Medulla oblongata (tissue), 1 donor: Measurements from ENCODE around the gene STK32C.

Experiments
- DNase-seq: peaks from one replicate; pipeline ENCODE4 v3.0.0-alpha.2; 2015; ENCODE audit errors: extremely low spot score

STK32C gene

GRCh38 chr10:132282667-132283603 is 24.8 kb downstream of the STK32C start:
- DNase-seq: no peak

GRCh38 chr10:132281915-132282666 is 25.7 kb downstream of the STK32C start:
- DNase-seq: no peak

DNA sequence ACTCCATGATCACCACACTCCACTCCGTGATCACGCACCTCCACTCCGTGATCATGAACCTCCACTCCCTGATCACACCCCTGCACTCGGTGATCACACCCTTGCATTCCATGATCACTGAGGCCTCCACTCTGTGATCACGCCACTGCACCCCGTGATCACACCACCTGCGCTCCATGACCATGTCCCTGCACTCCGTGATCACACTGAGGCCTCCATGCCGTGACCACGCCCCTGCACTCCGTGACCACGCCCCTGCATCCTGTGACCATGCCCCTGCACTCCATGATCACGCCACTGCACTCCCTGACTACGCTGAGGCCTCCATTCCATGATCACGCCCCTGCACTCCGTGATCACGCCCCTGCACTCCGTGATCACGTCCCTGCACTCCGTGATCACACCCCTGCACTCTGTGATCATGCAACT is 27.1 kb downstream of the STK32C start:
- DNase-seq: no peak

DNA sequence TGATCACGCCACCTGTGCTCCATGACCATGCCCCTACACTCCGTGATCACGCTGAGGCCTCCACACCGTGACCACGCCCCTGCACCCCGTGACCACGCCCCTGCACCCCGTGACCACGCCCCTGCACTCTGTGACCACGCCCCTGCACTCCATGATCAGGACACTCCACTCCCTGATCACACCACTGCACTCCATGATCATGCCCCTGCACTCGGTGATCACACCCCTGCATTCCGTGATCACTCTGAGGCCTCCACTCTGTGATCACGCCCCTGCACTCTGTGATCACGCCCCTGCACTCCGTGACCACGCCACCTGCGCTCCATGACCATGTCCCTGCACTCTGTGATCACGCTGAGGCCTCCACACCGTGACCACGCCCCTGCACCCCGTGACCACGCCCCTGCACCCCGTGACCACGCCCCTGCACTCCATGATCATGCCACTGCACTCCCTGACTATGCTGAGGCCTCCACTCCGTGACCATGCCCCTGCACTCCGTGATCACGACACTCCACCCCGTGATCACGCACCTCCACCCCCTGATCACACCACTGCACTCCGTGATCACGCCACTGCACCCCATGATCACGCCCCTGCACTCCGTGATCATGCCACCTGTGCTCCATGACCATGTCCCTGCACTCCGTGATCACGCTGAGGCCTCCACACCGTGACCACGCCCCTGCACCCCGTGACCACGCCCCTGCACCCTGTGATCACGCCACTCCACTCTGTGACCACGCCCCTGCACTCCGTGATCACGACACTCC is 27.7 kb downstream of the STK32C start:
- no peak for DNase-seq

DNA sequence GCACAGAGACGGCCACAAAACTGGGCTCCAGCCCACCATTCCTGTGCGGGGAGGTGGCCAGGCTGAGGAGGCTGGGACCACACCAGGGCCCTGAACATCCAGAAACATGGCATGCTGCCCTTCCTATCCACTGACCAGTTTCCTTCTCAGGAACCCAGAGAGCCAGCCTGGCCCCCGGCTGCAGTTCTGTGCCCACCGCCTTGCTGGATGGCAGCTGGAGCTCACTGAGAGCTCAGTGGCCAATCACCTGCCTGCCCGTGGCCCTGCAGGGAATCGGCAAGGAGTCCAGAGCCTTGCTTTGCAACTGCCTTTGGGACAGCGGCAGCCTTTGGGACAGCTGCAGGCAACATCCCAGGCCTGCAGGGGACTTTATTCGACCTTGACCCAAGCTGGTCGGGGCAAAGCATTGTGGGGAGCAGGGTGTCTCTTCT is 30.4 kb downstream of the STK32C start:
- no peak for DNase-seq

DNA sequence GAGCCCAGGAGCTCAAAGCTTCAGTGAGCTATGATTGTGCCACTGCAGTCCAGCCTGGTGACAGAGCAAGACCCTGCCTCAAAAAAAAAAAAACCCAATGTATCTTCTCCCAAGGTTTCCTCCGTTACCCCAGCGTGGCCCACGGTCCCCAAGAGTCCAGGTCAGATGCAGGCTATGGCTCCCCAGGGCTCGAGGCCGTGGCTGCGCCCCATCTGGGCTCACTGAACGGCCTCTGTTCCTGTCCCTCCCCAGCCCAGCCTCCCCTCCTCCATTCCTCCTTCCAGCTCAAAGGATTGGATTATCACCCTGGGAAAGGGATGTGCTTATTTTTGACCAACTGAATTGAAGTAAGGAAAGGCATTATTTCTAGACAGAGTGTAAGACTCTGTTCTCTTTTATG is 31.0 kb downstream of the STK32C start:
- no peak for DNase-seq

DNA sequence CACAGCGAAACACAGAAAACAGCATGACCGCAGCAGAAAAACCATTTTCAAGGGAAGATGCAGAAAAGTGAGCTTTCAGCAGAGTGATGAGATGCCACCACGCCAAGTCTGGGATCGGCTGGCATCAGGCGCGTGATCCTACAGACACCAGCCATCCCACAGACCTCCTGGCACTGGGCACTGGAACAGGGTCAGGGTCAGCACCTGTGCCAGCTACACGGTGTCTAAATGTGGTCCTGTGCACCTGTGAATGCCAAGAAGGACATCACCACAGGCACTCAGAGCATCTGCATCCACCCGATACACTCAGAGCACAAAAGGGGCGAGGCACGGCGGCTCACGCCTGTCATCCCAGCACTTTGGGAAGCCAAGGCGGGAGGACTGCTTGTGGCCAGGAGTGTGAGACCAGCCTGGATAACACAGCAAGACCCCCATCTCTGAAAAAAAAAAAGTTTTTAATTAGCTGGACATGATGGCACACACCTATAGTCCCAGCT is 31.5 kb downstream of the STK32C start:
- no peak for DNase-seq

DNA sequence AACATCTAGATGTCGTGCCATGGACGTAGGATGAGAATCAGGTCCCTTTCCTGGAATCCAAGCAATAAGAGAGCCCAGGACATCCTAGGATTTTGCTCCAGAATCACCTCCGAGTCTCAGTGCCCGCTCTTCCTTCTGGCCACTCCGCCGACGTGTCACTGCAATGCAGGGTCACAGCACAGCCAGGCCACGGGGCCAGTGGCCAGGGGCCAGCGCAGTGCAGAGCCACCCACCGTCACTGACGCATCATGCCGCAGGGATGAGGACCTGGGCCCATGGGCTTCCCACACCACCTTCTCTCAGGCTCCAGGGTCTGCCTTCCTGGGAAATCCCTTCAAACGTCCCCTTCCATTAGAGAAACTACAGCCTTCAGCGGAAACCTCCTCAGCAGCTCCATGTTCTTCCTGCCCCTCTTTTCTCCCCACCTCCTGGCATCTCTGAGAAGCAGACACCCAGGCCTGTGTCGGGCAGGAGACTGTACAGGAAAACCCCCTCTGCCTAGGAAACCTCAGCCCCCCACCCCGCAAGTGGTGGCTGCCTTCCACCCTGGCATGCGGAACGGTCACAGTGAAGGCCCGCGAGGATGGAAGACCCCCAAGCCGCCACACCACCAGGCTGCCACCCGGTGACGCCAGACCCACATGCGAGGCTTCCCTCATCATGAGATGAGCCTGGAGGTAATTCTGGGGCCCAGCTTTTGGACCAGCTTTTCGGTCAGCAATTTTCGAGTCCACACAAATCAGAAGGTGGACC is 32.1 kb downstream of the STK32C start:
- no peak for DNase-seq

DNA sequence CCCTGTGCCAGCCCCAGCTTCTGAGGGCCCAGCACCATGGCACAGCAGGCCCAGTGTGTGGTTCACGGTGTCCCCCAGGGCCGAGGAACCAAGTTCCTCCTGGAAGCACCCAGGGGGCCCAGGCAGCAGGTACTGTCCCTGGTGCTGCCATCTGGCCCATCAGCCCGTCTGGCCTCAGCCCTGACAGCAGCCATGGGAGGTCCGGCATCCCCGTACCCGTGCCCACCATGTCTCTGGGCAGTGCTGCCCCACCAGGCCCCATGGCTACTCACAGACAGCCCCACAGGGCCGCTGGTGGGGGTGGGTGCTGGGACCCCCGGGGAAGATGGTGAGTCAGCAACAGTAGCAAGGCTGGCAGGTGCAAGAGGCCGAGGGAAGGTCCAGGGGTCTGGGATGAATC is 32.8 kb downstream of the STK32C start:
- DNase-seq: no peak

DNA sequence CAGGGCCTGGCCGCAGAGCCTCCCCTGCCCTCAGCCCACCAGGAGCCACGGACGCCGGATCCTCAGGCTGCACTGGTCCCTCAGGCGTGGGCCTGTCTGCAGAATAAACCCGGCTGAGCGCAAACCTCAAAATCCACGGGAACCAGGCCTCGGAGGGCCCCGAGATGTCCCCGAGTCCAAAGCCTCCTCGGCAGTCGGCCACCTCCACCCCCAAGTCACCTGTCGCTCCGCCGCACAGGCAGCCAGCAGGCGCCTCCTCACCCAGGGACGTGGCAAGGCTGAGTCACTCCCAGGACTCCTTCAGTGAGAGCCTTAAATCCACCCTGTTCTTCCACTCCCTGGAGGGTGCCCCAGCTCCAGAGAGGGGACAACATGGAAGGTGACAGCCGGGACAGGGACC is 33.2 kb downstream of the STK32C start:
- DNase-seq: no peak

DNA sequence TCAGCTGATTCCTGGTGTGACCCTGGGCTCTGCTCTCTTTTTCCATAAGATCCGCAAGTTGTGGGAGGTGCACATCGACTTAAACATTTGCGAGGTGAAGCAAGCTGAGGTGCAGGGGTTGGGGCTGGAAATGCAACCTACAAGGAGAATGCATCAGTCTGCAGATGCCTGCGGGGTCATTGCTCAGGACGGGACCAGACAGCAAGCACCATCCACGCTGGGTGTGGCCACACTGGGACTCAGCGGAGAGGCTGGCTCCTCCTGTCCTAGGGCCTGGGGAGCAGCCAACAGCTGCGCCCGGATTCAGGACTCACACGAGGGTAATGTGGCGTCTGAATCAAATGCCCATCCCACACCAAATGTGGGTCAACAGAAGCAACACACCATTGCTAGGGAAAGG is 33.8 kb downstream of the STK32C start:
- DNase-seq: no peak

- DNase-seq: no peak
These were observed 34.3 kb downstream of the STK32C start for GRCh38 chr10:132273304-132273944.

DNA sequence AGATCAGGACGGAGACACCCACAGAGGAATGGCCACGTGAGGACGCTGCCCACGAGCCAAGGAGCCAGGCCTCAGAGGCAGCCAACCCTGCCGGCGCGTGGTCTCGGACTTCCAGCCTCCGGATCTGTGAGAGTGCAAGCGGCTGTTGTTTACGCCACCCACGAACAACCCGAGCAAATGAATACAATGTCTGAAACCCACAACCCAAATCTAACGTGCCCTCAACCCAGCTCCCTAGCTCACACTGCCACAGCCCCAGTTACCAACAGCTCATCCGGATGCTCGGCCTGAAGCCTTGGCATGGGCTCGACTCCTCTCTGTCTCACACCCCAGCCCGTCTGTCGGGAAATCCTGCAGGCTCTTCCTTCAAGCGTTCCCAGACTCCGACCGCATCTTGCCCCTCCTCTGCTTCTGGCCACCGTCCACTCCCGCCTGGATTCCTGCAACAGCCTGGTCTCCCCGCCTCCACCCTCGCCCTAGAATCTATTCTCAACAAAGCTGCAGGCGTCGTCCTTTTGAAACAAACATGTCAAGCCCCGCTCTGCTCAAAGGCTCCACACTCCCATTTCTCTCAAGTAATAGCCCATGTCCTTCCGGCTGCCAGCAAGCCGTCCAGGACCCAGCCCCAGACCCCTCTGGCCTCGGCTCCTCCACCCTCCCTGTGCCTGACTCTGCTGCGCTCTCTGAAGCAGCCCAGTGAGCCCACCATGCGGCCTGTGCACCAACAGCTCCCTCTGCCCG is 35.3 kb downstream of the STK32C start:
- peak; percentile 30 for DNase-seq

DNA sequence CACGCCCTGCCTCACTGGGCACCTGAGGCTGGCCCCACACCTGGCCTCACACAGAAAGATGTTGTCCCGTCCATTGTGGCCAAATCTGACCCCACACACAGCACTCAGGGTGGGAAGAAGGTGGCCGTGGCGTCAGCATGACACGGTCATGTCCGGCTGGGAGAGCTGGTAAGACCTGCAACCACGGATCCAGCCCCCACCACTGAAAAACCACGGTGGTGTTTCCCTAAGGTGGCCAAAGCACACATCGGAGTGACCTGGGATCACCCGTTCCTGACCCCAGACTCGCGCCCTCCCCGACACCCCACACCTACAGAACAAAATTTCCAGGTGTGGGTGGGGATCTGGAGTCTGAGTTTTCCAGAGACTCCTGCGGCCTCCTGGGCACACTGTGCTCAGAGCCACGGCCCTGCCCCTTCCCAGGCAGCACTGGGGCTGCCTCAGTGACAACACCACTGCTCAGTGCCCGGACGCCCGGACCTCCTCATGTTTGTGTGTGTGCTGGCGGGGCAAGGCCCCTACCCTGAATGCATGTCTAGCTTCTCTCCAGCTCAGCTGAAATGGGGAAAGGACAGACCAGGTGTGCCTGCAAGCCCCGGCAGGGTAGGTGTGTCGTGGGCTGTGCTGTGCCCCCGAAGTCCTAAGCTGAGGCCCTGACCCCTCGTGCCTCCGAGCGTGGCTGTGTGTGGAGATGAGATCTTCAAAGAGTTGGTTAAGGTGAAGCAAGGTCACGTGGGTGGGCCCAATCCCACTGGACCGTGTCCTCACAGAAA is 36.1 kb downstream of the STK32C start:
- no peak for DNase-seq

GRCh38 chr10:132270721-132271457 is 36.9 kb downstream of the STK32C start:
- DNase-seq: no peak

- no peak for DNase-seq
These were observed 37.5 kb downstream of the STK32C start for GRCh38 chr10:132270256-132270655.

- DNase-seq: no peak
These were observed 38.2 kb downstream of the STK32C start for GRCh38 chr10:132269266-132270230.
